Stimulated activated CD4-positive, alpha-beta T cell treated with anti-CD3 and anti-CD28 coated beads, Interleukin-1b, Interleukin-23, amount 100 ng/mL, for 24 hours (primary cell): ENCODE data around the gene CCDC13.
A peak's percentile ranks its signal among the peaks of the same experiment; 100 is the strongest.
"Not testable (repeated sequence)": the region's sequence is repeated elsewhere in the genome, so short reads cannot be mapped to it uniquely, and the experiment has no call there.

Experiments used
- DNase-seq, 4 experiments: peaks; one replicate each; pipeline ENCODE4 v3.0.0-alpha.2; 2020; ENCODE audit warnings: low read depth in 4 of 4, low spot score in 1 of 4

CCDC13 gene

GRCh38 chr3:42772670-42773408 is at the start of gene CCDC13:
CCDC13 (minus strand) TSS chr3:42773253; CDS start chr3:42758345, 14,908 bp downstream.
- peak; percentile 73 to 90 (median 82) for DNase-seq

GRCh38 chr3:42822828-42823227 is 49.8 kb upstream of the CCDC13 start:
- DNase-seq = no peak

- DNase-seq = no peak
These were observed 47.6 kb upstream of the CCDC13 start for GRCh38 chr3:42820746-42821051.

GRCh38 chr3:42819351-42819965 is 46.4 kb upstream of the CCDC13 start:
- no peak for DNase-seq

GRCh38 chr3:42815826-42816225 is 42.8 kb upstream of the CCDC13 start:
- no peak for DNase-seq

GRCh38 chr3:42814914-42815507 is 42.0 kb upstream of the CCDC13 start:
- no peak for DNase-seq

GRCh38 chr3:42814246-42814645 is 41.2 kb upstream of the CCDC13 start:
- DNase-seq = no peak

GRCh38 chr3:42811118-42811883 is 38.2 kb upstream of the CCDC13 start:
- DNase-seq = not testable (repeated sequence)

- not testable (repeated sequence) for DNase-seq
These were observed 37.7 kb upstream of the CCDC13 start for GRCh38 chr3:42810706-42811105.

- DNase-seq = no peak
These were observed 36.1 kb upstream of the CCDC13 start, which contains the start of gene ACKR2 for GRCh38 chr3:42809202-42809601. ACKR2 (plus strand) TSS chr3:42809445; CDS start chr3:42864503, 55,058 bp downstream.

- no peak for DNase-seq
These were observed 34.9 kb upstream of the CCDC13 start for GRCh38 chr3:42807929-42808328.

- no peak for DNase-seq
These were observed 32.2 kb upstream of the CCDC13 start for GRCh38 chr3:42805141-42805821.

- no peak for DNase-seq
These were observed 31.7 kb upstream of the CCDC13 start for GRCh38 chr3:42804831-42805132.

GRCh38 chr3:42804106-42804830 is 31.2 kb upstream of the CCDC13 start, which contains the start of gene HIGD1A:
HIGD1A (minus strand) TSS chr3:42804490; CDS start chr3:42794253, 10,237 bp downstream.
- DNase-seq = peak; percentile 65 to 94 (median 84)

- DNase-seq = peak in 2 of 4 experiments; percentile 13 to 14
These were observed 30.5 kb upstream of the CCDC13 start for GRCh38 chr3:42803414-42804105.

GRCh38 chr3:42802876-42803413 is 29.9 kb upstream of the CCDC13 start:
- DNase-seq = no peak

GRCh38 chr3:42801784-42802183 is 28.7 kb upstream of the CCDC13 start:
- DNase-seq = no peak

GRCh38 chr3:42801048-42801620 is 28.1 kb upstream of the CCDC13 start:
- DNase-seq = no peak

- DNase-seq = no peak
These were observed 27.2 kb upstream of the CCDC13 start for GRCh38 chr3:42800251-42800650.
